NCI-H2081 treated with DMSO at 0.1 percent for 48 hours (cell line): ENCODE results near the gene SPN.
"Not testable (repeated sequence)": the region's sequence is repeated elsewhere in the genome, so short reads cannot be mapped to it uniquely, and the experiment has no call there.

Experiments used
- DNase-seq: peaks from one replicate; lab custom pipeline; 2025; lab: John Stamatoyannopoulos, UW

Gene SPN

DNA sequence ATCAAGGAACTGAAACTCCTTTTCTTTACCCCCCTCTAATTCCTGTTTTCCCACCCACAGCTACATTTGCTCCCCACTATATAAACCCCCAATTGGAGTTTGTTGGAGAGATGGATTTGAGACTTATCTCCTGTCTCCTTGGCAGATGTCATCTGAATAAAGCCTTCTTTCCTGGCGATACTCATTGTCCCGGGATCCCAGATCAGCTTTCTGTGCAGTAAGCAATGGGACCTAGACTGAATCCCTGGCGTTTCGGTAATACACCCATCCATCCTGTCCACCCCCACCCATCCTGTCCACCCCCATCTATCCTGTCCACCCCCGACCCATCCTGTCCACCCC is 38.1 kb downstream of the SPN start:
- DNase-seq: no peak

DNA sequence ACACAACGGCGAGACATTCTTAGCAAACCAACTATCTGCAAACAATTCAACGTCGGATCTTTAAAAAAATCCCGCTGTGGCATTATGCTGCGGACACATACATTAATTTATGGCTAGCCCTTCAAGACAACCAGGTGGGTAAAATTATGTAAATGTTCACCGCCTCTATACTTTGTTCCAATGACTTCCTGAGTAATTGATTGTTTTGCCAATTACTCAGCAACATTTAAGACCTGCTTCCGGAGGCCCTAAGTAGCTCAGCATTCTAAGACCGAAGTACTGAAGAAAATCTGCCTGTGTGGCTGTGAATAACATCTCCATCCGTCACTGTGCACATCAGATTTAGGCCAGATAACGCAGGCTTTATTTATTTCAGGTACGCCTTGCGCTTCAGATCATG is 39.2 kb downstream of the SPN start:
- no peak for DNase-seq

DNA sequence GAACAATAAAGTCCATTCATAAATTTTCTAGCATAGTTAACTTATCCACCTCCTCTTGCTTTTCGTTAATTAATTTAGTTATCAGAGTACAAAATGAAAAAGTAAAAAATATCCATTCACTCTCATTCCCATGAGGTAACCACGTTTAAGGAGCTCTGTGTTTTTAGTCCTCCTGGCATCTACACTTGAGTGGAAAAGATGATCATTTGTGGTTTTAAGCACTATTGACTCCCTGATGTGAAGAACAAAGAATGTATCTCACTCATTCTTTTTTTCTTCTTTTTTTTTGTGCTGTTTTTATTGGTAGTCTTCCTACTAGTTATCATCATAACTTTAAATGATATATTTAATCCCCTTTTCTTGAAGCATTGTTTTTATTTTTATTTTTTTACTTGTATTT is 42.0 kb downstream of the SPN start:
- DNase-seq: no peak

GRCh38 chr16:29707160-29707559 is 44.1 kb downstream of the SPN start:
- DNase-seq: not testable (repeated sequence)

DNA sequence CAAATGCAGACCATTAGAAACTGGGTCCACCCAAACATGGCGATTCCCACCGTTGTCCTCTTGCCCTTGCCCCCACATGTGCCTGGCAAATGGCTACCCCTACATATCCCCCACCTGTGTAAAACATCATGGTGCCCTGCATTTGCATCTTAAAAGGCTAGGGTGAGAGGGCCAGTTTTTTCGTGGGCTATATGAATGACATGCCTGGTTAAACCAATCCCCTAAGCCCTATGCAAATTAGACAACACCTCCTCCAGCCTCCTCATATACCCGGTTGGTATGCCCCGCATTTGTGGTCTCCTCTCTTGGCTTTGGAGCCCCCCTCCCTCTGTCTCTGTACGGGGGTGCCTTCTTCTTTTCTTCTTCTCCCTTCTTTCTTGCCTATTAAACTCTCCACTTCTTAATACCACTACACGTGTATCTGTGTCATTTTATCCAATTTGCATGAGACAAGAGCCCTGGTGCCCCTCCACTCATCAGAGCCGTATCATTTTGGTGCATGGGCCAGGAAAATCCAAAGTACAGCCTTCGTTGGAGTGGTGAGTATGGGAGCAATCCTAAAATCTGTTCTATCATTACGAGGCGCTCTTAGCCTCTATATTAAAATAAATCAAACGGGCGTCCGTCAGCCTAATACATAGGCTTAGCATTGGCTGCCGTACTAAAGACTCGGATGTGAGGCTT is 46.0 kb downstream of the SPN start:
- DNase-seq: no peak

- DNase-seq: not testable (repeated sequence)
These were observed 46.6 kb downstream of the SPN start for GRCh38 chr16:29709657-29710056.

DNA sequence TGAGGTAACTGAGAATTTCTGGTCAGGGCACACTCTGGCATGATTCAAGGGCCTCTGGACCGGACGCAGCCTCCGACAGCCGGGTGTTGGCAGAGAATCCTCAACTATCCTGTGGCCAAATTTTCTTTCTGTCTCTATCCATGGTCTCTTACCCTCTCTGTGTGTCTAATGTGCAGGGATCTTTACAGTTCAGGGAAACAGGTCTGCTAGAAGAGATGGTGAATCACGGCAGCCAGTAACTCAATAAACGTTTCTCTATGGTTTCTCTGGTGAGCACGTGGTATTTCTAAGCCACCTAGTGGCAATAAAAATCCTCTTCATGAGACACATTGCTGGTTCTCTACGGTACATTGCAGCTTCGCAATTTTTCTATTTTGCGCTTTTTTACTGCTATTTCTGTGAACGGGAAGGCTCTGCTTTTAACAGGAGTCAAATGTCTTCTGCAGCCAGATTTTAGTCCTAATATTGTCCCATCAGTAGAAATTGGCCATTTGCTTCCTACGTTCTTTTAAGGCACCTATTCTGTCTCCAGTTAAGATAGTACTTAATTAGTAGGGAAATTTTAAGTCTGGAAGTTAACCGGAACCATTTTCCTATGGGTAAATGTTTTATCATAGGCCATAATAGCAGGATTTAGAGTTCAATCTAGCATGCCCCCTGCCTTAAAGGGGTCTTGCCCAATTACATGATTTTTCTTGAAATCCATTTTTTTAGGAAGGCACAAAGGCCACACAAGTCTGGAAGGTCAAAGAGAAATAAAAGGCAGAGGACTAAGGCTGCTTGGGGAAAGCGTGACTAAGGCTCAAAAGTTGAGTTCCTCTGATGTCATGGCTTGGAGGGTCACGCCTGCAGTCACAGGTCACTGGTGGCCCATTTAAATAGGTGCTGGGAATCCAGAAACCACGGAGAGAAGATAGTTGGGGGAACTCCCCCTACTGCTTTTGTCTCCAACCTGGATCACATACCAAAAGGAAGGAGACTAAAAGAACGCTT is 47.5 kb downstream of the SPN start:
- DNase-seq: no peak

GRCh38 chr16:29712809-29713208 is 49.8 kb downstream of the SPN start:
- DNase-seq: no peak

GRCh38 chr16:29714396-29714795 is 51.3 kb downstream of the SPN start:
- no peak for DNase-seq

DNA sequence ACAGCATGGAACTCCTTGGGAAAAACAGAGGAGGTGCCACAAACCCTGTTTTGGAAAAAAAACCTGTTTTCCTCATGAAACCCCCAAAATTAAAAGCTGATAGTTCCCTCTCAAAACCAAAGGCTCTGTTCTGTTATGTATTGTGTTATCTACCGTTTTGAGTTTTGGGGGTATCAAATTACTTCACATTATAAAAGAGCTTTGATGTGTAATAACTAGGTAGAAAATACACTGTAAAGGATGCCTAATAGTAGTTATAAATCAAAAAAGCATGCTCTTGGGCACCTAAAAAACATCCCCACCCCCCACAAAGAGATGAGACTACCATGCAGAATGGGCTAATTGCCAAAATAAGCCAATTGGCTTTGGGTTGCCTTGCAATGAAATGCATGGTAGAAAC is 51.9 kb downstream of the SPN start:
- DNase-seq: no peak

DNA sequence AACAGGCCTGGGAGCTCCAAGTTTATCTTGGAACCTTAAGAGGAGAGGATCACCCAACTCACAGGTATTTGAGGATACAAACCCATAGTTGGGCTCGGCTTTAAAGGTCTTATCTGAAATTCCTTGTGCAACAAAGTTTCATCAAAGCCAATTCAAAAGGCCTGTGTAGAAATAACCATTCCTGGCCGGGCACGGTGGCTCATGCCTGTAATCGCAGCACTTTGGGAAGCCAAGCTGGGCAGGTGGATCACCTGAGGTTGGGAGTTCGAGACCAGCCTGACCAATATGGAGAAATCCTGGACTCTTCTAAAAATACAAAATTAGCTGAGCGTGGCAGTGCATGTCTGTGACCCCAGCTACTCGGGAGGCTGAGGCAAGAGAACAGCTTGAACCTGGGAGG is 54.1 kb downstream of the SPN start:
- DNase-seq: no peak

DNA sequence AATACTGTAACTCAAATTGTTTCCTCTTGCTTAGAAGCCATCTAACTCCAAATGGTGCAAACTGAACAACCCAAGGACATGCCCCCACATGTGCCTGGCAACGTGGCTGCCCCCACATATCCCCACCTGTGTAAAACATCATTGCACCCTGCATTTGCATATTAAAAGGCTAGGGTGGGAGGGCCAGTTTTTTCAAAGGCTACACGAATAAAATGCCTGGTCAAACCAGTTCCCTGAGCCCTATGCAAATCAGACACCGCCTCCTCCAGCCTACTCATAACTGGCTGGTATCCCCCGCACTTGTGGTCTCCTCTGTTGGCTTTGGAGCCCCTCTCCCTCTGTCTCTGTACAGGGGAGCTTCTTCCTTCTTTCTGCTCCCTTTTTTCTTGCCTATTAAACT is 56.0 kb downstream of the SPN start:
- DNase-seq: no peak
